Activated T-helper 1 cell treated with anti-CD3 and anti-CD28 coated beads, Interleukin-2, amount 50 U/mL, for 16 hours (primary cell): ENCODE results near the gene ZFAND2A.

Experiments
- DNase-seq, 2 donors: peaks; one replicate each; pipeline ENCODE4 v3.0.0-alpha.2; 2020; ENCODE audit warnings: low read depth in 1 of 2, low spot score in 1 of 2

Gene ZFAND2A

GRCh38 chr7:1109581-1110310 is 50.2 kb downstream of the ZFAND2A start:
- no peak for DNase-seq

- DNase-seq, result no peak
These were observed 51.6 kb downstream of the ZFAND2A start for GRCh38 chr7:1108264-1108920.

GRCh38 chr7:1106793-1107421 is 53.1 kb downstream of the ZFAND2A start:
- DNase-seq, result no peak

- no peak for DNase-seq
These were observed 53.8 kb downstream of the ZFAND2A start for GRCh38 chr7:1106063-1106792.

- DNase-seq, result no peak
These were observed 54.8 kb downstream of the ZFAND2A start for GRCh38 chr7:1105189-1105588.

- no peak for DNase-seq
These were observed 55.3 kb downstream of the ZFAND2A start for GRCh38 chr7:1104516-1105179.

- DNase-seq, result no peak
These were observed 56.0 kb downstream of the ZFAND2A start for GRCh38 chr7:1103789-1104515.

GRCh38 chr7:1103009-1103788 is 56.8 kb downstream of the ZFAND2A start:
- no peak for DNase-seq
